HG02938 (cell line): ENCODE measurements around the gene FOSB.
A peak's percentile ranks its signal among the peaks of the same experiment; 100 is the strongest.

Experiments
- ATAC-seq: cut with Tn5 transposase; IDR thresholded peaks from one replicate; pipeline ENCODE4 v1.9.1; 2021; ENCODE audit warnings: mild to moderate bottlenecking, moderate library complexity; ENCODE audit not compliant: unreplicated experiment

Gene FOSB

DNA sequence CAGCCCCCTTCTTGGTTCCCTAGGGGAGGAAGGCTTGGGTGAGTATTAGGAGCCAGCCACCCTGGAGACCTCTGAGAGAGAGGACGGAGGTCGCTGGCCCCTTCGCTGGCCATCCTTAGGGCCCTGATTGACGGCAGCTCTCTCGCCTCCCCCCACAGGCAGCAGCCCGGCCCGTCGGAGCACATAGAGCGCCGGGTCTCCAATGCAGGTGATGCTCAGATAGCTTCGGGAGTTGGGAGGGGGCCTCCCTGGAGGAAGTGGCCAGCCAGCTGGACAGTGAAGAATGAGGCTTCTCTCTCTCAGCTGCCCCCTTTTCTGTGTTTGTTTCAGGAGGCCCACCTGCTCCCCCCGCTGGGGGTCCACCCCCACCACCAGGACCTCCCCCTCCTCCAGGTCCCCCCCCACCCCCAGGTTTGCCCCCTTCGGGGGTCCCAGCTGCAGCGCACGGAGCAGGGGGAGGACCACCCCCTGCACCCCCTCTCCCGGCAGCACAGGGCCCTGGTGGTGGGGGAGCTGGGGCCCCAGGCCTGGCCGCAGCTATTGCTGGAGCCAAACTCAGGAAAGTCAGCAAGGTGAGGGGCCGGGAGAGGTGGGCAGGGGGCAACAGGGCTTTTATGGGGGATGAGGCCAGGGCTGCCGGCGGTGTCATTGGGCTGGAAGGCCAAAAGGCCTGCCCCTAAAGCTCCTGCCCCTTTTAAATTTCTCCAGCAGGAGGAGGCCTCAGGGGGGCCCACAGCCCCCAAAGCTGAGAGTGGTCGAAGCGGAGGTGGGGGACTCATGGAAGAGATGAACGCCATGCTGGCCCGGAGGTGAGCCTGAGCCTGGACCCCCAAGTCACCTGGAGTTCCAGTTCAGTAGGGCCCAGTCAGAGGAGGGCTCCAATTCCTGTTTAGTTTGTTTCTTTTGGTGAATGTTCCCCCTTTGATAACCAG lies 54.5 kb downstream of the FOSB start:
- no peak for ATAC-seq

DNA sequence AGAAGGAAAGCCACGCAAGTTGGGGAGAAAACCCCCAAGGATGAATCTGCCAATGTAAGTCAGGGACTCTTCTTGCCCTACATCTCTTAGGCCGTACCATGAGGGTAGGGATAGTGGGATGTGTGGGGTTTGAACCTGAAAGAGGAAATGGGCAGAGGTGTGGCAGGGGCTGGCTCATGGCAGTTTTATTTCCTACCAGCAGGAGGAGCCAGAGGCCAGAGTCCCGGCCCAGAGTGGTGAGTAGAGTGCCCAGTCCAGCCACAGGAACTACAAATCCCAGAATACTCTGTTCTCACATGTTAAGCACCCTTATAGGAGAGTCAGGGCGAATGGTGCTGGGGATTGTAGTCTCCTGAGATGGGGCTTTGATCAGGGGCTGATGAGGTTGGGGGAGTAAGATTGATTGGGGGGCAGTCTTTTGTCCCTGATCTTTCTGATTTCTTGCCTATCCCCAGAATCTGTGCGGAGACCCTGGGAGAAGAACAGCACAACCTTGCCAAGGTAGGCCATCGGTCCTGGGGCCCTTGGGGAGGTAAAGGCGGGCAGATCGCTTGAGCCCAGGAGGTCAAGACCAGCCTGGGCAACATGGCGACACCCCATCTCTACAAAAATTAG lies 56.0 kb downstream of the FOSB start:
- ATAC-seq: peak; percentile 77

DNA sequence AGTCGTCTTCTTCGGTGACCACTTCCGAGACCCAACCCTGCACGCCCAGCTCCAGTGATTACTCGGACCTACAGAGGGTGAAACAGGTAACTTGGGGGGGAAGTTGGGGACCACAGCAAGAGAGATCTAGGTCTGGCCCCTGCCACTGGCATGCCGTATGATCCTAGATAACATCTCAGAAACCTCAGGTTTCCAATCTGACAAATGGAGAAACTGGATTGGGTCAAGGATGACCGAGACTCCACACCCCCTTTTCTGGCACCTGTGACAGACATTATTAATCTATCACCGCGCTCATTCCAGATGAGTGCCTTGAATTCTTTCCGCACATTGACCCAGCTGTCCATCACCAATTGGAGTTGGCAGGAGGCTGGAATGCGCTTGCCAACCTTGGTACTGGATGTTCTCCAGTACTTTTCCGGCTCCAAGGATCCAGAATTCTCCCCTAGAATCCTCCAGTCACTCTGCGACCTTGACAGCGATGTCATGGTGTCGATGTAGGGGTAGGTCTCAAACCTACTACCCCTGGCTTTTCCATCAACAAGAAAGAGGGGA lies 56.9 kb downstream of the FOSB start:
- ATAC-seq: no peak
